Pancreas (tissue), 10 donors: ENCODE results near the gene PRKAB1. TPM values are rescaled to one million over a fixed set of nuclear protein-coding genes. Genes with fewer than 3 reads are reported as not detected.

ENCODE experiments used
- ATAC-seq, 4 donors: fragments of 200-7000 bp; cut with Tn5 transposase; one replicate each; pipeline versions ENCODE4 v1.8.0 to v1.9.1; 2020; ENCODE audit warnings: mild to moderate bottlenecking in 4 of 4, moderate library complexity in 4 of 4
- DNase-seq, 6 donors: peaks; one replicate each; pipeline ENCODE4 v3.0.0-alpha.2; 2020
- FAIRE-seq: peaks from 2 replicates; lab custom pipeline; 2012; peaks lifted over from hg19 to GRCh38; lab: Jason Lieb, UNC
- H3K27ac ChIP-seq, 4 donors: fragments of 200-600 bp; sonication (generic); 1 replicate in 3 of 4; 2 replicates in 1 of 4; pipeline versions ENCODE4 v1.5.0 to v1.8.0; 2020
- H3K27me3 ChIP-seq, 4 donors: fragments of 200-600 bp; one replicate each; pipeline ENCODE4 v1.8.0; 2021
- H3K36me3 ChIP-seq, 3 donors: fragments of 200-600 bp; sonication (generic) in 1 of 3; one replicate each; pipeline versions ENCODE4 v1.5.0 to v1.8.0; 2020 to 2021
- H3K4me1 ChIP-seq, 3 donors: fragments of 200-600 bp; one replicate each; pipeline ENCODE4 v1.8.0; 2021
- H3K4me3 ChIP-seq, 4 donors: fragments of 200-600 bp; sonication (generic) in 2 of 4; one replicate each; pipeline versions ENCODE4 v1.5.0 to v1.8.0; 2020 to 2021
- H3K9me3 ChIP-seq, 4 donors: fragments of 200-600 bp; one replicate each; pipeline ENCODE4 v1.8.0; 2021
- WGBS, 2 donors: extraction: QIAGEN DNeasy Blood & Tissue Kit; methylation state at CpG; one replicate each; pipeline ENCODE4 v1.1.7; 2013; 5-methylcytosine and 5-hydroxymethylcytosine counted together
- intact Hi-C, 3 donors: fragments of 100-400 bp; cut with DNase I; formaldehyde crosslinking; loops; one replicate each; pipeline versions ENCODE4 v1.11.1 to v1.14.2; 2022
- polyA plus RNA-seq, 2 donors: library from polyadenylated mRNA; stranded (reverse); fragments of 200-250 nt; gene quantifications; one replicate each; pipeline ENCODE4 v1.2.3, GENCODE V29; 2013
- total RNA-seq, 6 donors: library from RNA; stranded (reverse); fragmentation: NEBNext Ultra II Directional in 4 of 6; extraction: Animal tissue kit (Norgen Biotek cat#: 25700) in 4 of 6; gene quantifications; one replicate each; pipeline versions ENCODE4 v1.2.1 to v1.2.4, GENCODE V29; 2021 to 2023
- TF ChIP-seq, protein P1 (sequence below), 4 donors: fragments of 200-600 bp; sonication (generic) in 3 of 4; IDR thresholded peaks; one replicate each; pipeline versions ENCODE4 v1.5.0 to v1.8.0; 2021; ENCODE audit warnings: antibody characterized with exemption in 4 of 4
- donor health status: healthy with polysubstance abuse.
- donor health status: DM: no; HTN: no; CAD: no; lungs with moderate emphysema.
- donor health status: DM: no; HTN: no; CAD: no.
- donor health status: control.
- donor health status: control.
- donor health status: Bipolar disorder and iron deficiency.
- donor health status: DM: yes; HTN: yes; CAD: no.
- donor health status: DM: no; HTN: no; CAD: no.
- donor health status: DM: no; HTN: no; CAD: no.
- donor health status: DM: yes; HTN: yes; CAD: no.

The PRKAB1 gene
- total and polyA plus RNA-seq, 8 donors, result 12.4 to 38.2 (median 20.5) TPM

DNA sequence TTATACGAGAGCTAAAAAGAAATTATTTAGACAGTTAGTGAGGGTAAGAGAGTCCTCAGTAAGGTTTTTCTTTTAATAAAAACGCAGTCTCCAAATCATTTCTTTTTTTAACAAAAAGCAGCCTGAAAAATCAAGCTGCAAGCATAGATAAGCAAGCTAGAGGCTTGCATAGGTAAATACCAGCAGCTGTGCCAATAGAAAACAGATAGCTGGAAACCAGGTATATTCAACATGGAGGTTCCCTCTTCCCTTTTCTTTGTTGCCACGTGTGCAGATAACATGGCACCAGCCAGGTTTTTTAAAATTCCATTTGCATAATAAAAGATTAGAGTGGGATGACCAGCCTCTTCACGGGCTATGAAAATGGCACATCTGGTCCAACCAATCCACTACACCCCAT is 6.1 kb upstream of the PRKAB1 start:
- FAIRE-seq, result no peak
- Histone ChIP-seq H3K9me3 (no peaks in the 10 kb centered on the region), H3K4me3 (no peak overlapping the region), H3K27me3 (no peaks in the 10 kb centered on the region), H3K27ac (no peak overlapping the region), H3K4me1 (peaks cover 0 to 2% (median 0%) of the 10 kb centered on the region in 3 donors), H3K36me3 (no peaks in the 10 kb centered on the region)
- no peak for DNase-seq
- TF ChIP-seq, protein P1, sequence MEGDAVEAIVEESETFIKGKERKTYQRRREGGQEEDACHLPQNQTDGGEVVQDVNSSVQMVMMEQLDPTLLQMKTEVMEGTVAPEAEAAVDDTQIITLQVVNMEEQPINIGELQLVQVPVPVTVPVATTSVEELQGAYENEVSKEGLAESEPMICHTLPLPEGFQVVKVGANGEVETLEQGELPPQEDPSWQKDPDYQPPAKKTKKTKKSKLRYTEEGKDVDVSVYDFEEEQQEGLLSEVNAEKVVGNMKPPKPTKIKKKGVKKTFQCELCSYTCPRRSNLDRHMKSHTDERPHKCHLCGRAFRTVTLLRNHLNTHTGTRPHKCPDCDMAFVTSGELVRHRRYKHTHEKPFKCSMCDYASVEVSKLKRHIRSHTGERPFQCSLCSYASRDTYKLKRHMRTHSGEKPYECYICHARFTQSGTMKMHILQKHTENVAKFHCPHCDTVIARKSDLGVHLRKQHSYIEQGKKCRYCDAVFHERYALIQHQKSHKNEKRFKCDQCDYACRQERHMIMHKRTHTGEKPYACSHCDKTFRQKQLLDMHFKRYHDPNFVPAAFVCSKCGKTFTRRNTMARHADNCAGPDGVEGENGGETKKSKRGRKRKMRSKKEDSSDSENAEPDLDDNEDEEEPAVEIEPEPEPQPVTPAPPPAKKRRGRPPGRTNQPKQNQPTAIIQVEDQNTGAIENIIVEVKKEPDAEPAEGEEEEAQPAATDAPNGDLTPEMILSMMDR (IDR thresholded peaks at IDR 0.05), result no peak
- peak in 1 of 4 donors; percentile 48 for ATAC-seq
- WGBS, 2 donors, result 15 to 35% methylated on average over 4 of the region's 4 CpGs
- intact Hi-C loops, result loop anchor here in 1 of 3 donors (10.0 kb wide), 1 partner anchor 123 kb away; no protein-coding TSS in a partner anchor

GRCh38 chr12:119664642-119665041 is 3.3 kb upstream of the PRKAB1 start:
- intact Hi-C loops, result loop anchor here in 1 of 3 donors (10.0 kb wide), 1 partner anchor 120 kb away; no protein-coding TSS in a partner anchor
- peaks cover under 1 to 9% (median 3%) of the 10 kb centered on the region in 3 donors for H3K4me1 ChIP-seq
- no peaks in the 10 kb centered on the region for H3K27me3 ChIP-seq
- no peak for FAIRE-seq
- TF ChIP-seq, protein P1 (IDR thresholded peaks at IDR 0.05), result no peak
- 80 to 86% methylated on average over 1 of the region's 1 CpG for WGBS, 2 donors
- no peaks in the 10 kb centered on the region for H3K36me3 ChIP-seq
- H3K9me3 ChIP-seq, result no peaks in the 10 kb centered on the region
- ATAC-seq, result no peak
- no peak overlapping the region for H3K4me3 ChIP-seq
- H3K27ac ChIP-seq, result no peak overlapping the region
- DNase-seq, result no peak

GRCh38 chr12:119665164-119665929 is 2.6 kb upstream of the PRKAB1 start:
- Histone ChIP-seq H3K4me1 (peaks cover 7 to 15% (median 7%) of the 10 kb centered on the region in 3 donors), H3K36me3 (no peaks in the 10 kb centered on the region), H3K9me3 (no peaks in the 10 kb centered on the region), H3K27ac (no peak overlapping the region), H3K27me3 (no peaks in the 10 kb centered on the region), H3K4me3 (no peak overlapping the region)
- intact Hi-C loops, result loop anchor here in 1 of 3 donors (10.0 kb wide), 1 partner anchor 119 kb away; no protein-coding TSS in a partner anchor
- DNase-seq, result peak in 1 of 6 donors; percentile 20
- WGBS, 2 donors, result 88 to 92% methylated on average over 4 of the region's 4 CpGs
- no peak for ATAC-seq
- FAIRE-seq, result no peak
- TF ChIP-seq, protein P1 (IDR thresholded peaks at IDR 0.05), result no peak

- TF ChIP-seq, protein P1 (IDR thresholded peaks at IDR 0.05), result no peak
- WGBS, 2 donors, result 66 to 79% methylated on average over 2 of the region's 2 CpGs
- ATAC-seq (no peak), FAIRE-seq (no peak), DNase-seq (no peak)
- Histone ChIP-seq H3K36me3 (peaks cover 0 to under 1% (median 0%) of the 10 kb centered on the region in 3 donors), H3K4me1 (peaks cover 15 to 23% (median 16%) of the 10 kb centered on the region in 3 donors), H3K9me3 (no peaks in the 10 kb centered on the region), H3K27me3 (no peaks in the 10 kb centered on the region), H3K4me3 (no peak overlapping the region), H3K27ac (no peak overlapping the region)
- intact Hi-C loops, result loop anchor here in 1 of 3 donors (10.0 kb wide), 1 partner anchor 118 kb away; no protein-coding TSS in a partner anchor
These were observed 1.6 kb upstream of the PRKAB1 start for GRCh38 chr12:119666226-119666795.
